Loucy (cell line): Measurements from ENCODE around the gene ELF3.
"Not testable (repeated sequence)": the region's sequence is repeated elsewhere in the genome, so short reads cannot be mapped to it uniquely, and the experiment has no call there.

ENCODE experiments used
- H2AFZ ChIP-seq: fragments of 200-600 bp; sonication (generic); 2 replicates; pipeline ENCODE4 v1.6.0; 2016; ENCODE audit warnings: antibody characterized with exemption, mild to moderate bottlenecking, low read length, moderate library complexity
- H3F3A ChIP-seq: fragments of 200-600 bp; 2 replicates; pipeline ENCODE4 v1.6.0; 2016; ENCODE audit warnings: antibody characterized with exemption, low read depth, mild to moderate bottlenecking
- H3K27me3 ChIP-seq: fragments of 200-600 bp; sonication (generic); 2 replicates; pipeline ENCODE4 v1.6.1; 2014; ENCODE audit warnings: low read length, mild to moderate bottlenecking; ENCODE audit not compliant: insufficient read depth, poor library complexity, severe bottlenecking
- H3K36me3 ChIP-seq: fragments of 200-600 bp; sonication (generic); 2 replicates; pipeline ENCODE4 v1.6.1; 2016; ENCODE audit warnings: low read length; ENCODE audit not compliant: insufficient read depth
- H3K4me1 ChIP-seq: fragments of 200-600 bp; sonication (generic); 2 replicates; pipeline ENCODE4 v1.5.1; 2014; ENCODE audit warnings: low read length, mild to moderate bottlenecking; ENCODE audit not compliant: insufficient read depth, poor library complexity, severe bottlenecking
- H3K4me2 ChIP-seq: fragments of 200-600 bp; sonication (generic); 2 replicates; pipeline ENCODE4 v1.6.0; 2014; ENCODE audit warnings: antibody characterized with exemption, low read length, low read depth, mild to moderate bottlenecking; ENCODE audit not compliant: poor library complexity, severe bottlenecking
- H3K4me3 ChIP-seq: fragments of 200-600 bp; sonication (generic); 2 replicates; pipeline ENCODE4 v1.5.1; 2014; ENCODE audit warnings: low read length, mild to moderate bottlenecking, mixed read lengths; ENCODE audit not compliant: poor library complexity, severe bottlenecking
- H3K79me2 ChIP-seq: fragments of 200-600 bp; sonication (generic); 2 replicates; pipeline ENCODE4 v1.6.1; 2014; ENCODE audit warnings: low read length; ENCODE audit not compliant: insufficient read depth
- H3K9ac ChIP-seq: fragments of 200-600 bp; sonication (generic); 2 replicates; pipeline ENCODE4 v1.6.0; 2014; ENCODE audit warnings: mild to moderate bottlenecking, low read depth, low read length, moderate library complexity; ENCODE audit not compliant: poor library complexity, severe bottlenecking
- H3K9me2 ChIP-seq: fragments of 200-600 bp; sonication (generic); replicated peaks from 2 replicates; pipeline ENCODE4 v1.6.1; 2016; ENCODE audit warnings: low read depth, low read length, mixed read lengths
- H3K9me3 ChIP-seq: fragments of 200-600 bp; sonication (generic); 2 replicates; pipeline ENCODE4 v1.6.1; 2014; ENCODE audit warnings: mild to moderate bottlenecking, antibody characterized with exemption, low read length, low read depth; ENCODE audit not compliant: insufficient read depth
- H4K20me1 ChIP-seq: fragments of 200-600 bp; sonication (generic); 2 replicates; pipeline ENCODE4 v1.6.0; 2014; ENCODE audit warnings: antibody characterized with exemption, low read length, mild to moderate bottlenecking; ENCODE audit not compliant: insufficient read depth, poor library complexity, severe bottlenecking
- EZH2phosphoT487 ChIP-seq: fragments of 200-600 bp; IDR thresholded peaks from 2 replicates; pipeline ENCODE4 v1.6.1; 2018; ENCODE audit warnings: antibody characterized with exemption, mild to moderate bottlenecking, moderate library complexity, borderline replicate concordance
- TF ChIP-seq, protein P1 (sequence below): fragments of 200-600 bp; sonication (generic); conservative IDR thresholded peaks from 2 replicates; pipeline ENCODE4 v1.5.1; 2014; ENCODE audit warnings: mild to moderate bottlenecking, antibody characterized with exemption, low read length

Gene ELF3

DNA sequence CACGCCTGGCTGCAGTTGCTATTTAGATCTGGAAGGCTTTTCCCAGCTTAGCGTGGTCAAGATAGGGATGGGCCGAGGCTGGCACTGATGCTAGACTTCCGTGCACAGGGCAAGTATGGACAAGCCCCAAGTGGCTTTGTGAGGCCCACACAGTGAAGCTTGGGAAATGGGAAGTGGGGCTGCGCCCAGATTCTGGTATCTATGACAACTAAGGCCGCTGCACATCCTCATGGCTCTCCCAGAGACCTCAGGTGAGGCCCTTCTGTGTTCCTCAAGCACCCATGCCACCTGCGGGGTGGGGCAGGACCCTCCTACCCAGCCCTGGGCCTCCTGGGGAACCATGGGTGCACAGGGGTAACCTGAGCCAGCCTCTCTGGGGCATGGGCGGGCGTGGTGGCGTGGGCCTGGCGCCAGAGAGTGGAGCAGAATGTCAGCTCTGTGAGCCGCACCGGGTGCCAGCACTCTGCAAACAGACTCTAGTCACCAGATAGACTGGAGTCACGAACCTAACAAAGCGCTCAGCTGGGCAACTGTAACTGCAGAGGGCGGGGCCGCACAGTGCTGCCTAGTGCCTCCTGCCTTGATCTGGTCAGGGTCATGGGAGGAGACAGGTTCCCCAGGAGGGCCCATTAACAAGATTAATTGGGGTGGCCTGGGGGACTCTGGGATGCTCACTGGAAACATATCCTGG is 46.4 kb downstream of the ELF3 start:
- no peaks in the 10 kb centered on the region for H3K9me2 ChIP-seq
- no peaks in the 10 kb centered on the region for H3F3A ChIP-seq
- TF ChIP-seq, protein P1, sequence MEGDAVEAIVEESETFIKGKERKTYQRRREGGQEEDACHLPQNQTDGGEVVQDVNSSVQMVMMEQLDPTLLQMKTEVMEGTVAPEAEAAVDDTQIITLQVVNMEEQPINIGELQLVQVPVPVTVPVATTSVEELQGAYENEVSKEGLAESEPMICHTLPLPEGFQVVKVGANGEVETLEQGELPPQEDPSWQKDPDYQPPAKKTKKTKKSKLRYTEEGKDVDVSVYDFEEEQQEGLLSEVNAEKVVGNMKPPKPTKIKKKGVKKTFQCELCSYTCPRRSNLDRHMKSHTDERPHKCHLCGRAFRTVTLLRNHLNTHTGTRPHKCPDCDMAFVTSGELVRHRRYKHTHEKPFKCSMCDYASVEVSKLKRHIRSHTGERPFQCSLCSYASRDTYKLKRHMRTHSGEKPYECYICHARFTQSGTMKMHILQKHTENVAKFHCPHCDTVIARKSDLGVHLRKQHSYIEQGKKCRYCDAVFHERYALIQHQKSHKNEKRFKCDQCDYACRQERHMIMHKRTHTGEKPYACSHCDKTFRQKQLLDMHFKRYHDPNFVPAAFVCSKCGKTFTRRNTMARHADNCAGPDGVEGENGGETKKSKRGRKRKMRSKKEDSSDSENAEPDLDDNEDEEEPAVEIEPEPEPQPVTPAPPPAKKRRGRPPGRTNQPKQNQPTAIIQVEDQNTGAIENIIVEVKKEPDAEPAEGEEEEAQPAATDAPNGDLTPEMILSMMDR: no peak
- TF ChIP-seq EZH2phosphoT487: no peak
- H3K4me2 ChIP-seq: no peak overlapping the region
- H3K9me3 ChIP-seq: no peaks in the 10 kb centered on the region
- no peaks in the 10 kb centered on the region for H3K79me2 ChIP-seq
- no peak overlapping the region for H2AFZ ChIP-seq
- H3K27me3 ChIP-seq: no peaks in the 10 kb centered on the region
- H3K4me1 ChIP-seq: no peaks in the 10 kb centered on the region
- H3K36me3 ChIP-seq: no peaks in the 10 kb centered on the region
- H4K20me1 ChIP-seq: no peaks in the 10 kb centered on the region
- no peak overlapping the region for H3K9ac ChIP-seq
- no peak overlapping the region for H3K4me3 ChIP-seq

DNA sequence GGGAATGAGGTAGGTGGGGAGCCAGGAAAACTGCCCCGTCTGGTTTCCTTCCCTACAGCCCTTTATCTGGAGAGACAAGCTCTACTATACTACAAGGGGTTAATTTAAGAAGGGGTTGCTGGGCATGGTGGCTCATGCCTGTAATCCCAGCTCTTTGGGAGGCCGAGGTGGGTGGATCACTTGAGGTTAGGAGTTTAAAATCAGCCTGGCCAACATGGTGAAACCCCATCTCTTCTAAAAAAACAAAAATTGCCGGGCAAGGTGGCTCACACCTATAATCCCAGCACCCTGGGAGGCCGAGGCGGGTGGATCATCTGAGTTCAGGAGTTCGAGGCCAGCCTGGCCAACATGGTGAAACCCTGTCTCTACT is 46.9 kb downstream of the ELF3 start:
- H3K4me2 ChIP-seq, H3K4me3 ChIP-seq, H3K79me2 ChIP-seq, H2AFZ ChIP-seq, H3F3A ChIP-seq, H3K27me3 ChIP-seq, H3K9me2 ChIP-seq, H3K9me3 ChIP-seq, H4K20me1 ChIP-seq, H3K4me1 ChIP-seq, H3K9ac ChIP-seq, H3K36me3 ChIP-seq: not testable (repeated sequence)

DNA sequence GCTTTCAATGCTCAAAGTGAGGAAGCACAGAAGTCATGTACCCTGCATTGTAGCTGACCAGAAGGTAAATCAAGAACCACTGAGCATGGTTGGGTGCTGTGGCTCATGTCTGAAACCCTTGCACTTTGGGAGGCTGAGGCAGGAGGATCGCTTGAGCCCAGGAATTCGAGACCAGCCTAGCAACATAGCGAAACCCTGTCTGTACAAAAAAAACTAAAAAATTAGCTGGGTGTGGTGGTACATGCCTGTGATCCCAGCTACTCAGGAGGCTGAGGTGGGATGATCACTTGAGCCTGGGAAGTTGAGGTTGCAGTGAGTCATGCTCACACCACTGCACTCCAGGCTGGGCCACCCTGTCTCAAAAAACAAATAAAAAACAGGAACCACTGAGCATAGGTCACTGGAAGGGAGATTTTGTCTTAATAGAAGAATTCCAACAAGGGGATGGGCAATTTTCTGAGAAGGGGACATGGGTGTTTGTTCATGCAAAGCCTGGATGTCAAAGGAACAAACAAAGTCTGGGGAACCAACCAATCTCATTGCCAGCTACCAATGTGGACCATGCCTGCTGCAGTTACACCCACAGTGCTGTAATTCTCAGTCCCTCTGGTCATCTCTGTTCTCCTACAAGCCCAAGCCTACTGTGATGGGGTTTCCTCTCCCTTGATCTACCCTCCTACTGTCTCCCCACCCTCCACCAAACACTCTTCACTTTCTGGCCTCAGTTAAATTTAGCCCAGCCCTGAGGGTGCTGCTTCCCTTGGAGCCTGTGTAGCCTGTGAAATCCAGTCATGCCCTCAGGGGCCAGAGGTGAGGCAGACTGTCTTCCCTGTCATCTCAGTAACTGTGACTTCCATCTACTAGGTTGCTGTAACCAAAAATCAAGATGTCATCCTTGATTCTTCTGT is 47.9 kb downstream of the ELF3 start:
- H3K9ac ChIP-seq: no peak overlapping the region

More for the DNA sequence above, 47.9 kb downstream of the ELF3 start:
- no peaks in the 10 kb centered on the region for H3K9me3 ChIP-seq
- no peaks in the 10 kb centered on the region for H3K79me2 ChIP-seq
- no peak overlapping the region for H3K4me3 ChIP-seq
- H3K27me3 ChIP-seq: no peaks in the 10 kb centered on the region
- H3K4me1 ChIP-seq: no peaks in the 10 kb centered on the region
- TF ChIP-seq, protein P1: no peak
- no peak for TF ChIP-seq EZH2phosphoT487
- H3K9me2 ChIP-seq: no peaks in the 10 kb centered on the region
- H3K36me3 ChIP-seq: no peaks in the 10 kb centered on the region
- no peak overlapping the region for H2AFZ ChIP-seq
- H3K4me2 ChIP-seq: no peak overlapping the region
- H4K20me1 ChIP-seq: no peaks in the 10 kb centered on the region
- H3F3A ChIP-seq: no peaks in the 10 kb centered on the region
